H9 (cell line): Measurements from ENCODE around the gene IFI27L1. TPM values are rescaled to one million over a fixed set of nuclear protein-coding genes. Genes with fewer than 3 reads are reported as not detected.

Source experiments
- DNase-seq: peaks from one replicate; pipeline ENCODE4 v3.0.0-alpha.2; 2017
- H2AFZ ChIP-seq: one replicate; pipeline ENCODE4 v1.6.1; 2013; ENCODE audit warnings: mild to moderate bottlenecking, low read length, control low read depth, moderate library complexity
- H2AK5ac ChIP-seq: 2 replicates; pipeline ENCODE4 v1.6.1; 2013; ENCODE audit warnings: low read length, control low read depth, mixed read lengths; ENCODE audit not compliant: insufficient read length
- H2BK120ac ChIP-seq: one replicate; pipeline ENCODE4 v1.6.1; 2013; ENCODE audit warnings: low read depth, mild to moderate bottlenecking, low read length, control low read depth, inconsistent platforms; ENCODE audit not compliant: poor library complexity, severe bottlenecking
- H2BK12ac ChIP-seq: 2 replicates; pipeline ENCODE4 v1.6.1; 2013; ENCODE audit warnings: low read length, control low read depth, mixed read lengths, low read depth; ENCODE audit not compliant: insufficient read length
- H2BK15ac ChIP-seq: 2 replicates; pipeline ENCODE4 v1.6.1; 2013; ENCODE audit warnings: low read depth, low read length, control low read depth
- H2BK20ac ChIP-seq: one replicate; pipeline ENCODE4 v1.6.1; 2013; ENCODE audit warnings: low read depth, mild to moderate bottlenecking, low read length, control low read depth, inconsistent platforms; ENCODE audit not compliant: poor library complexity, severe bottlenecking
- H2BK5ac ChIP-seq: 2 replicates; pipeline ENCODE4 v1.6.1; 2013; ENCODE audit warnings: low read length, control low read depth, mixed read lengths; ENCODE audit not compliant: insufficient read length
- H3K14ac ChIP-seq: 2 replicates; pipeline ENCODE4 v1.6.1; 2013; ENCODE audit warnings: low read length, control low read depth; ENCODE audit not compliant: insufficient read depth
- H3K18ac ChIP-seq: 2 replicates; pipeline ENCODE4 v1.6.1; 2013; ENCODE audit warnings: low read depth, mild to moderate bottlenecking, mixed read lengths, low read length, control low read depth; ENCODE audit not compliant: insufficient read length
- H3K23ac ChIP-seq: 2 replicates; pipeline ENCODE4 v1.6.1; 2013; ENCODE audit warnings: low read length, control low read depth, mixed read lengths, low read depth; ENCODE audit not compliant: insufficient read length
- H3K23me2 ChIP-seq: 2 replicates; pipeline ENCODE4 v1.6.1; 2013; ENCODE audit warnings: low read depth, mild to moderate bottlenecking, mixed read lengths, low read length, control low read depth; ENCODE audit not compliant: insufficient read length, poor library complexity, severe bottlenecking
- H3K27ac ChIP-seq: 2 replicates; pipeline ENCODE4 v1.5.1; 2013; ENCODE audit warnings: low read length, control low read depth, mixed read lengths, low read depth; ENCODE audit not compliant: insufficient read length
- H3K27me3 ChIP-seq: 2 replicates; pipeline ENCODE4 v1.6.1; 2013; ENCODE audit warnings: low read length, control low read depth, inconsistent platforms; ENCODE audit not compliant: insufficient read depth
- H3K4ac ChIP-seq: 2 replicates; pipeline ENCODE4 v1.6.1; 2013; ENCODE audit warnings: low read depth, mild to moderate bottlenecking, control low read depth, inconsistent platforms, low read length, moderate library complexity
- H3K4me1 ChIP-seq: 2 replicates; pipeline ENCODE4 v1.6.1; 2013; ENCODE audit warnings: low read length, control low read depth, inconsistent platforms; ENCODE audit not compliant: insufficient read depth
- H3K4me2 ChIP-seq: 2 replicates; pipeline ENCODE4 v1.6.1; 2013; ENCODE audit warnings: low read length, control low read depth, mixed read lengths; ENCODE audit not compliant: insufficient read length, insufficient read depth
- H3K56ac ChIP-seq: 2 replicates; pipeline ENCODE4 v1.6.1; 2013; ENCODE audit warnings: low read depth, mild to moderate bottlenecking, mixed read lengths, low read length, control low read depth; ENCODE audit not compliant: insufficient read length
- H3K79me1 ChIP-seq: 2 replicates; pipeline ENCODE4 v1.6.1; 2013; ENCODE audit warnings: low read depth, mild to moderate bottlenecking, moderate library complexity, low read length, control low read depth, inconsistent platforms; ENCODE audit not compliant: insufficient read depth, poor library complexity, severe bottlenecking
- H3K79me2 ChIP-seq: 2 replicates; pipeline ENCODE4 v1.6.1; 2013; ENCODE audit warnings: low read length, control low read depth, inconsistent platforms; ENCODE audit not compliant: insufficient read depth
- H3K9ac ChIP-seq: 2 replicates; pipeline ENCODE4 v1.6.1; 2013; ENCODE audit warnings: low read length, control low read depth, mixed read lengths; ENCODE audit not compliant: insufficient read length; ENCODE audit errors: extremely low read depth
- H3K9me3 ChIP-seq: one replicate; pipeline ENCODE4 v1.6.1; 2013; ENCODE audit warnings: low read depth, low read length, inconsistent platforms; ENCODE audit not compliant: control insufficient read depth
- H3T11ph ChIP-seq: one replicate; pipeline ENCODE4 v1.6.1; 2013; ENCODE audit warnings: mild to moderate bottlenecking, low read length, control low read depth, inconsistent platforms
- H4K20me1 ChIP-seq: one replicate; pipeline ENCODE4 v1.6.1; 2013; ENCODE audit not compliant: control insufficient read depth, insufficient read length, insufficient read depth
- H4K5ac ChIP-seq: 2 replicates; pipeline ENCODE4 v1.6.1; 2013; ENCODE audit warnings: low read depth, mild to moderate bottlenecking, mixed read lengths, low read length, control low read depth; ENCODE audit not compliant: insufficient read length
- H4K8ac ChIP-seq: replicated peaks from 2 replicates; pipeline ENCODE4 v1.6.1; 2013; ENCODE audit warnings: low read length, control low read depth, mixed read lengths, low read depth; ENCODE audit not compliant: insufficient read length
- H4K91ac ChIP-seq: 2 replicates; pipeline ENCODE4 v1.6.1; 2013; ENCODE audit warnings: low read depth, mild to moderate bottlenecking, moderate library complexity, mixed read lengths, low read length, control low read depth; ENCODE audit not compliant: insufficient read length
- H3K27ac Mint-ChIP-seq, 3 experiments: 2 replicates in 2 of 3; 3 replicates in 1 of 3; pipeline ENCODE4 v1.8.0; 2020 to 2021; ENCODE audit warnings: mixed read lengths in 3 of 3, mild to moderate bottlenecking in 1 of 3, moderate library complexity in 1 of 3
- H3K27me3 Mint-ChIP-seq: 2 replicates; pipeline ENCODE4 v1.8.0; 2021; ENCODE audit warnings: low read depth, mild to moderate bottlenecking, moderate library complexity, mixed read lengths
- H3K36me3 Mint-ChIP-seq, 3 experiments: 2 replicates in 2 of 3; 3 replicates in 1 of 3; pipeline ENCODE4 v1.8.0; 2020 to 2021; ENCODE audit warnings: low read depth in 3 of 3, mixed read lengths in 3 of 3; ENCODE audit not compliant: insufficient read depth in 1 of 3
- H3K4me1 Mint-ChIP-seq, 2 experiments: 2 replicates each; pipeline ENCODE4 v1.8.0; 2020; ENCODE audit warnings: mixed read lengths in 2 of 2
- H3K4me3 Mint-ChIP-seq, 2 experiments: 2 replicates in 1 of 2; 3 replicates in 1 of 2; pipeline ENCODE4 v1.8.0; 2020 to 2021; ENCODE audit warnings: mild to moderate bottlenecking in 2 of 2, mixed read lengths in 2 of 2, moderate library complexity in 1 of 2
- H3K9me3 Mint-ChIP-seq, 2 experiments: 2 replicates in 1 of 2; 3 replicates in 1 of 2; pipeline ENCODE4 v1.8.0; 2020; ENCODE audit warnings: mild to moderate bottlenecking in 2 of 2, mixed read lengths in 2 of 2, moderate library complexity in 1 of 2
- CTCF ChIP-seq: fragments of 200-600 bp; sonication (generic); conservative IDR thresholded peaks from 3 replicates; pipeline ENCODE4 v1.8.0; 2021; ENCODE audit warnings: antibody characterized with exemption, mild to moderate bottlenecking
- WGBS: extraction: QIAGEN DNeasy Blood & Tissue Kit; methylation state at CpG from one replicate; pipeline ENCODE4 v1.1.7; 2013; ENCODE audit warnings: missing lambda C conversion rate, low lambda C conversion rate, mixed read lengths; ENCODE audit not compliant: insufficient read length; ENCODE audit errors: extremely low coverage; 5-methylcytosine and 5-hydroxymethylcytosine counted together
- total RNA-seq: library from RNA; stranded (reverse); gene quantifications from 2 replicates; pipeline ENCODE4 v1.2.1, GENCODE V29; 2021

Gene IFI27L1
- total RNA-seq, 1 experiment from 2014 or later = 27.4 TPM

GRCh38 chr14:94052199-94052598, 28.9 kb upstream of the IFI27L1 start:
- Histone ChIP-seq H3K18ac (no peak overlapping the region), H3K56ac (no peak overlapping the region), H3K9ac (no peak overlapping the region), H2AFZ (no peak overlapping the region), H3K27ac (no peak overlapping the region), H2BK5ac (no peak overlapping the region), H3K79me2 (no peaks in the 10 kb centered on the region), H3K23me2 (no peaks in the 10 kb centered on the region), H2BK20ac (no peak overlapping the region), H2AK5ac (no peak overlapping the region), H3K4me2 (no peak overlapping the region), H3K14ac (no peak overlapping the region), H4K8ac (no peak overlapping the region), H4K5ac (no peak overlapping the region), H3K4me1 (no peaks in the 10 kb centered on the region; the same call in 1 of the 2 replicates), H3K27me3 (no peaks in the 10 kb centered on the region), H4K20me1 (no peaks in the 10 kb centered on the region), H3T11ph (no peak overlapping the region), H3K4ac (no peak overlapping the region), H3K9me3 (no peaks in the 10 kb centered on the region), H3K79me1 (no peaks in the 10 kb centered on the region), H2BK15ac (no peak overlapping the region), H2BK120ac (no peak overlapping the region), H4K91ac (no peak overlapping the region), H3K23ac (no peak overlapping the region), H2BK12ac (no peak overlapping the region)
- WGBS = no CpG with 5 or more reads among the region's 1 CpG
- TF ChIP-seq CTCF = no peak
- Mint-ChIP-seq H3K4me1 (peaks cover 15 to 18% of the 10 kb centered on the region in 2 experiments), H3K9me3 (no peaks in the 10 kb centered on the region), H3K36me3 (peaks cover 44 to 88% (median 74%) of the 10 kb centered on the region in 3 experiments; a peak in 6 of 7 replicates), H3K4me3 (no peak overlapping the region), H3K27me3 (no peaks in the 10 kb centered on the region), H3K27ac (no peak overlapping the region; a peak in 2 of 7 replicates)
- no peak for DNase-seq
